ENCODE measurements around the gene PHACTR1.

PHACTR1 gene

GRCh38 chr6:12891595-12891994 is 175.0 kb downstream of the PHACTR1 start:
- Histone ChIP-seq H3K4me3 (ENCODE audit: low read depth, low read length) (no peak overlapping the region), H3K27ac (no peak overlapping the region)

GRCh38 chr6:12892151-12892550 is 175.6 kb downstream of the PHACTR1 start:
- Histone ChIP-seq H3K4me2 (ENCODE audit: low read length) (no peak overlapping the region), H3K79me2 (no peaks in the 10 kb centered on the region), H3K36me3 (ENCODE audit: control insufficient read depth, insufficient read depth, low read length) (no peaks in the 10 kb centered on the region), H3K27me3 (ENCODE audit: control insufficient read depth, insufficient read depth, low read length) (no peaks in the 10 kb centered on the region), H2AFZ (no peak overlapping the region), H3K4me1 (no peaks in the 10 kb centered on the region), H3K27ac (no peak overlapping the region), H3K4me3 (ENCODE audit: low read depth, low read length) (no peak overlapping the region), H3K9ac (no peak overlapping the region), H3K9me3 (ENCODE audit: control insufficient read depth, low read length) (no peaks in the 10 kb centered on the region)
- TF ChIP-seq CTCF (IDR thresholded peaks at IDR 0.05) = no peak

More at GRCh38 chr6:12891595-12891994, 175.0 kb downstream of the PHACTR1 start:
- TF ChIP-seq CTCF (IDR thresholded peaks at IDR 0.05) = no peak
- no peak overlapping the region for H3K9ac ChIP-seq
- H3K27me3 ChIP-seq (ENCODE audit: control insufficient read depth, insufficient read depth, low read length) = no peaks in the 10 kb centered on the region
- H3K79me2 ChIP-seq = no peaks in the 10 kb centered on the region
- no peak overlapping the region for H3K4me2 ChIP-seq (ENCODE audit: low read length)
- H2AFZ ChIP-seq = no peak overlapping the region
- no peaks in the 10 kb centered on the region for H3K36me3 ChIP-seq (ENCODE audit: control insufficient read depth, insufficient read depth, low read length)
- no peaks in the 10 kb centered on the region for H3K4me1 ChIP-seq
- no peaks in the 10 kb centered on the region for H3K9me3 ChIP-seq (ENCODE audit: control insufficient read depth, low read length)

GRCh38 chr6:12893036-12893435 is 176.5 kb downstream of the PHACTR1 start:
- Histone ChIP-seq H3K27ac (no peak overlapping the region), H3K4me3 (ENCODE audit: low read depth, low read length) (no peak overlapping the region), H3K9me3 (ENCODE audit: control insufficient read depth, low read length) (no peaks in the 10 kb centered on the region), H3K36me3 (ENCODE audit: control insufficient read depth, insufficient read depth, low read length) (no peaks in the 10 kb centered on the region), H3K79me2 (no peaks in the 10 kb centered on the region), H3K9ac (no peak overlapping the region), H3K4me1 (no peaks in the 10 kb centered on the region), H3K4me2 (ENCODE audit: low read length) (no peak overlapping the region), H2AFZ (no peak overlapping the region), H3K27me3 (ENCODE audit: control insufficient read depth, insufficient read depth, low read length) (no peaks in the 10 kb centered on the region)
- no peak for TF ChIP-seq CTCF (IDR thresholded peaks at IDR 0.05)

GRCh38 chr6:12895721-12896120 is 179.2 kb downstream of the PHACTR1 start:
- Histone ChIP-seq H2AFZ (no peak overlapping the region), H3K79me2 (no peaks in the 10 kb centered on the region), H3K4me2 (ENCODE audit: low read length) (no peak overlapping the region), H3K9ac (no peak overlapping the region), H3K9me3 (ENCODE audit: control insufficient read depth, low read length) (no peaks in the 10 kb centered on the region), H3K27ac (no peak overlapping the region), H3K4me1 (no peaks in the 10 kb centered on the region), H3K27me3 (ENCODE audit: control insufficient read depth, insufficient read depth, low read length) (no peaks in the 10 kb centered on the region), H3K36me3 (ENCODE audit: control insufficient read depth, insufficient read depth, low read length) (no peaks in the 10 kb centered on the region), H3K4me3 (ENCODE audit: low read depth, low read length) (no peak overlapping the region)
- no peak for TF ChIP-seq CTCF (IDR thresholded peaks at IDR 0.05)

- H3K4me2 ChIP-seq (ENCODE audit: low read length) = no peak overlapping the region
- no peaks in the 10 kb centered on the region for H3K36me3 ChIP-seq (ENCODE audit: control insufficient read depth, insufficient read depth, low read length)
- H3K27ac ChIP-seq = no peak overlapping the region
- no peak overlapping the region for H3K4me3 ChIP-seq (ENCODE audit: low read depth, low read length)
- no peaks in the 10 kb centered on the region for H3K79me2 ChIP-seq
- no peaks in the 10 kb centered on the region for H3K27me3 ChIP-seq (ENCODE audit: control insufficient read depth, insufficient read depth, low read length)
- no peak for TF ChIP-seq CTCF (IDR thresholded peaks at IDR 0.05)
- no peaks in the 10 kb centered on the region for H3K4me1 ChIP-seq
- H2AFZ ChIP-seq = no peak overlapping the region
- no peaks in the 10 kb centered on the region for H3K9me3 ChIP-seq (ENCODE audit: control insufficient read depth, low read length)
- H3K9ac ChIP-seq = no peak overlapping the region
Observed at GRCh38 chr6:12896208-12896733, 179.7 kb downstream of the PHACTR1 start.
